DOHH2 (cell line): ENCODE results near the gene PRDM10.

ENCODE experiments used
- CTCF ChIP-seq: fragments of 200-600 bp; sonication (generic); IDR thresholded peaks from one replicate; pipeline ENCODE4 v1.5.1; 2014; ENCODE audit warnings: antibody characterized with exemption, mild to moderate bottlenecking, low read depth, low read length; ENCODE audit not compliant: poor library complexity, severe bottlenecking
- EZH2phosphoT487 ChIP-seq: fragments of 200-600 bp; sonication (generic); IDR thresholded peaks from 2 replicates; pipeline ENCODE4 v1.6.1; 2017; ENCODE audit warnings: borderline replicate concordance, mild to moderate bottlenecking, antibody characterized with exemption, low read length, moderate library complexity, mixed read lengths

GRCh38 chr11:130031945-130032344 is 29.3 kb upstream of the PRDM10 start:
- TF ChIP-seq CTCF (no peak), EZH2phosphoT487 (no peak)
